Measurements from ENCODE around the gene TINAGL1. TPM values are rescaled to one million over a fixed set of nuclear protein-coding genes. Genes with fewer than 3 reads are reported as not detected.

The TINAGL1 gene
- total RNA-seq, 1 donor from 2014 or later: 201 TPM

DNA sequence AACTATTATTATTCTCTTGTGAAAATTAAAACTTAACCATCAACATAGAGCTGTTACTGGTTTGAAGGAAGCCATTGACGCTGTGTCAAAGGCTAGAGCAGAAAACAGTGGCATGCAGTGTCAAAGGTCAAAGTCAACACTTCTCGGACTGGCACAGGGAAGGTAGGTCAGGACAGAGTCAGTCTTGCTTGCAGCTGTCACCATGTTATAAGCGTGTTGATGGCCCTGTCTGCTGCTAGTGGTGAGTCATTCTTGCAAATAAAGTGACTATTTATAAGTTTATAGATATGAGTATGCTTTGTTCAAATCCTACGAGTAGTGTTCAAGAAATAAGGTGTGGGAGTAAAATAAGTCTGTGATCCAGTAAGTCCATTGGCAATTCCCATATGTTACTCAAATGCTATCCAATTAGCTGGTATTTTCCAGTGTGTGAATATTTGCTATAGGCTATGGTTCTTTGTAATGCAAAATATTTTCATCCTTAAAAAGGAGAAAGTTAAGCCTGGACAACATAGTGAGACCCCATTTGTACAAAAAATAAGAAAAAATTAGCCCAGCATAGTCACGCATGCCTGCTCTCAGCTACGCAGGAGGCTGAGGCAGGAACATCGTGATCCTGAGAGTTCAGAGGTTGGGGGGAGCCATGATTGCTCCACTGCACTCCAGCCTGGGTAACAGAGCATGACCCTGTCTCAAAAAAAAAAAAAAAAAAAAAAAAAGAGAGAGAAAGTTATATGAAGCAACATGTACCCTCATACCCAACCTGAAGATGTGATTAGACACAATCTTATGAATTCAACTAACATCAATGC, 26.3 kb upstream of the TINAGL1 start:
- Mint-ChIP-seq H3K27ac (no peak overlapping the region), H3K36me3 (no peaks in the 10 kb centered on the region), H3K4me3 (peak overlapping the region; percentile 68), H3K4me1 (peaks cover 17% of the 10 kb centered on the region), H3K27me3 (ENCODE audit: low read depth) (no peaks in the 10 kb centered on the region), H3K9me3 (peaks cover 4% of the 10 kb centered on the region)
- no peak for DNase-seq (ENCODE audit: low spot score in 2 of 2, unreplicated experiment in 2 of 2)
- TF ChIP-seq, protein P1, sequence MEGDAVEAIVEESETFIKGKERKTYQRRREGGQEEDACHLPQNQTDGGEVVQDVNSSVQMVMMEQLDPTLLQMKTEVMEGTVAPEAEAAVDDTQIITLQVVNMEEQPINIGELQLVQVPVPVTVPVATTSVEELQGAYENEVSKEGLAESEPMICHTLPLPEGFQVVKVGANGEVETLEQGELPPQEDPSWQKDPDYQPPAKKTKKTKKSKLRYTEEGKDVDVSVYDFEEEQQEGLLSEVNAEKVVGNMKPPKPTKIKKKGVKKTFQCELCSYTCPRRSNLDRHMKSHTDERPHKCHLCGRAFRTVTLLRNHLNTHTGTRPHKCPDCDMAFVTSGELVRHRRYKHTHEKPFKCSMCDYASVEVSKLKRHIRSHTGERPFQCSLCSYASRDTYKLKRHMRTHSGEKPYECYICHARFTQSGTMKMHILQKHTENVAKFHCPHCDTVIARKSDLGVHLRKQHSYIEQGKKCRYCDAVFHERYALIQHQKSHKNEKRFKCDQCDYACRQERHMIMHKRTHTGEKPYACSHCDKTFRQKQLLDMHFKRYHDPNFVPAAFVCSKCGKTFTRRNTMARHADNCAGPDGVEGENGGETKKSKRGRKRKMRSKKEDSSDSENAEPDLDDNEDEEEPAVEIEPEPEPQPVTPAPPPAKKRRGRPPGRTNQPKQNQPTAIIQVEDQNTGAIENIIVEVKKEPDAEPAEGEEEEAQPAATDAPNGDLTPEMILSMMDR (IDR thresholded peaks at IDR 0.05; ENCODE audit: unreplicated experiment): no peak

- no peak for DNase-seq (ENCODE audit: low spot score in 2 of 2, unreplicated experiment in 2 of 2)
- H3K36me3 Mint-ChIP-seq: no peaks in the 10 kb centered on the region
- no peak overlapping the region for H3K4me3 Mint-ChIP-seq
- TF ChIP-seq, protein P1 (IDR thresholded peaks at IDR 0.05; ENCODE audit: unreplicated experiment): no peak
- H3K9me3 Mint-ChIP-seq: peaks cover 4% of the 10 kb centered on the region
- H3K27ac Mint-ChIP-seq: no peak overlapping the region
- H3K4me1 Mint-ChIP-seq: peaks cover 17% of the 10 kb centered on the region
- no peaks in the 10 kb centered on the region for H3K27me3 Mint-ChIP-seq (ENCODE audit: low read depth)
Measured at GRCh38 chr1:31551208-31551607, 25.1 kb upstream of the TINAGL1 start.

DNA sequence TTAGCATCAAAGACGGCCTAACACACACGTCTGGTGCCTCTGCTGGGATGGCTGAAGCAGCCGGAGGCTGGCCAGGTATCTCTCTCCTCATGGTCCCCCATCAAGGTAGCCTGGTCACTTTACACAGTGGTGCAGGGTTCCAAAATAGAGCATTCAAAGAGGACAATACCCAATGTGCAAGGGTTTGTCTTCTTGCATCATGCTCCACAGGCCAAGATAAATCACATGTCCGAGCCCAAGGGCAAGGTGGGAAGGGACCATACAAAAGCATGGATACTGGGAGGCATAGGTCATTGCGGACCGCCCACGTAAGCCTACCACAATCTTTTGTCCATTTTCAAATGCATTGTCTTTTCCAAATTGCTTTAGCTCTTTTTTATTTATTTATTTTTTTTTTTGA, 23.8 kb upstream of the TINAGL1 start:
- TF ChIP-seq, protein P1 (IDR thresholded peaks at IDR 0.05; ENCODE audit: unreplicated experiment): no peak
- Mint-ChIP-seq H3K36me3 (no peaks in the 10 kb centered on the region), H3K27ac (no peak overlapping the region), H3K9me3 (peaks cover 4% of the 10 kb centered on the region), H3K4me3 (no peak overlapping the region), H3K27me3 (ENCODE audit: low read depth) (no peaks in the 10 kb centered on the region), H3K4me1 (peaks cover 17% of the 10 kb centered on the region)
- DNase-seq (ENCODE audit: low spot score in 2 of 2, unreplicated experiment in 2 of 2): no peak

GRCh38 chr1:31556481-31557006, 19.8 kb upstream of the TINAGL1 start:
- Mint-ChIP-seq H3K36me3 (peaks cover 15% of the 10 kb centered on the region), H3K27me3 (ENCODE audit: low read depth) (no peaks in the 10 kb centered on the region), H3K4me3 (no peak overlapping the region), H3K27ac (no peak overlapping the region), H3K4me1 (no peaks in the 10 kb centered on the region), H3K9me3 (peaks cover 28% of the 10 kb centered on the region)
- TF ChIP-seq, protein P1 (IDR thresholded peaks at IDR 0.05; ENCODE audit: unreplicated experiment): no peak
- no peak for DNase-seq (ENCODE audit: low spot score in 2 of 2, unreplicated experiment in 2 of 2)

DNA sequence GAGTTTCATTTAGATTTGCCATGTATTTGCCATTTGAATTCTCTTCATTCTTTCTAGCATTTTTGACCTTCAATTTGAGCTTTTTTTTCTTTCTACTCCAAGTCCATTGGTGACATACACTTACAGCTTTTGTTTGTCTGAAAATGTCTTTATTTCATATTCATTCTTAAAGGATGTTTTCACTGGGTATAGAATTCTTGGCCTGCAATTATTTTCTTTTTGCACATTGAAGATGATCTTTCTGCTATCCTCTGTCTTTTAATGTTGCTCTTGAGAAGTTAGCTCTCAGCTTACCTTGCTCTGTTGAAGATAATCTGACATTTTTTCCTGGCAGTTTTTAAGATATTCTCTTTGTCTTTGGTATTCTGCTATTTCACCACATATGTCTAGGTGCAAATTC, 16.6 kb upstream of the TINAGL1 start:
- peaks cover 30% of the 10 kb centered on the region for H3K9me3 Mint-ChIP-seq
- peaks cover 21% of the 10 kb centered on the region for H3K4me1 Mint-ChIP-seq
- TF ChIP-seq, protein P1 (IDR thresholded peaks at IDR 0.05; ENCODE audit: unreplicated experiment): no peak
- no peak for DNase-seq (ENCODE audit: low spot score in 2 of 2, unreplicated experiment in 2 of 2)
- H3K27me3 Mint-ChIP-seq (ENCODE audit: low read depth): no peaks in the 10 kb centered on the region
- no peak overlapping the region for H3K4me3 Mint-ChIP-seq
- peaks cover 15% of the 10 kb centered on the region for H3K36me3 Mint-ChIP-seq
- H3K27ac Mint-ChIP-seq: no peak overlapping the region

Data from mesothelial cell of epicardium (in vitro differentiated cells).